H1 (cell line): ENCODE results near the gene CNTN5. TPM values are rescaled to one million over a fixed set of nuclear protein-coding genes. Genes with fewer than 3 reads are reported as not detected.

Experiments used
- CTCF ChIA-PET: fragments of 300-600 bp; sonication (Branson Sonifier 250); formaldehyde crosslinking; loops from one replicate; lab custom pipeline; 2021; ENCODE audit not compliant: partially characterized antibody; lab: Charles Lee
- POLR2A ChIA-PET: fragments of 300-600 bp; sonication (Branson Sonifier 250); formaldehyde crosslinking; loops from one replicate; lab custom pipeline; 2021; ENCODE audit warnings: inconsistent platforms; ENCODE audit not compliant: partially characterized antibody; lab: Charles Lee
- DNase-seq, 2 experiments: peaks; one replicate each; pipeline versions ENCODE4 v3.0.0 to v3.0.0-alpha.2; 2010 to 2022; ENCODE audit warnings: low spot score in 2 of 2, low read depth in 1 of 2, mixed read lengths in 1 of 2
- FAIRE-seq: peaks from 2 replicates; lab custom pipeline; 2011; peaks lifted over from hg19 to GRCh38; lab: Jason Lieb, UNC
- H2AFZ ChIP-seq: 2 replicates; pipeline ENCODE4 v1.8.1; 2012; ENCODE audit warnings: low read length, inconsistent platforms
- H2AK5ac ChIP-seq: 2 replicates; pipeline ENCODE4 v1.6.1; 2013; ENCODE audit warnings: low read depth, low read length
- H2BK120ac ChIP-seq: replicated peaks from 2 replicates; pipeline ENCODE3; 2013; ENCODE audit warnings: low read depth, low read length, inconsistent platforms
- H2BK12ac ChIP-seq: 2 replicates; pipeline ENCODE4 v1.6.1; 2013; ENCODE audit warnings: low read depth, low read length
- H2BK15ac ChIP-seq: 2 replicates; pipeline ENCODE4 v1.6.1; 2013; ENCODE audit warnings: low read length
- H2BK20ac ChIP-seq: 2 replicates; pipeline ENCODE4 v1.6.1; 2013; ENCODE audit warnings: low read length
- H2BK5ac ChIP-seq: 2 replicates; pipeline ENCODE4 v1.6.1; 2013; ENCODE audit warnings: low read depth, low read length
- H3K14ac ChIP-seq: 2 replicates; pipeline ENCODE4 v1.6.1; 2013; ENCODE audit warnings: inconsistent platforms; ENCODE audit not compliant: insufficient read length
- H3K18ac ChIP-seq: 2 replicates; pipeline ENCODE4 v1.6.1; 2013; ENCODE audit warnings: low read length; ENCODE audit errors: extremely low read depth
- H3K23ac ChIP-seq: 2 replicates; pipeline ENCODE4 v1.6.1; 2013; ENCODE audit warnings: inconsistent platforms; ENCODE audit not compliant: insufficient read length
- H3K23me2 ChIP-seq: 2 replicates; pipeline ENCODE4 v1.6.1; 2013; ENCODE audit warnings: low read depth, low read length
- H3K27ac ChIP-seq: 2 replicates; pipeline ENCODE4 v1.6.1; 2011; ENCODE audit warnings: low read depth, low read length, inconsistent platforms
- H3K27me3 ChIP-seq, 4 experiments: replicated peaks in 1 of 4; 1 replicate in 1 of 4; 2 replicates in 3 of 4; pipeline versions ENCODE4 v1.6.1 to v1.8.1; 2011 to 2013; ENCODE audit warnings: low read length in 3 of 4, mild to moderate bottlenecking in 3 of 4, inconsistent platforms in 2 of 4, mixed read lengths in 2 of 4, moderate library complexity in 1 of 4; ENCODE audit not compliant: control insufficient read depth in 3 of 4, insufficient read depth in 3 of 4; ENCODE audit errors: extremely low read depth in 1 of 4
- H3K36me3 ChIP-seq, 4 experiments: 2 replicates each; pipeline versions ENCODE4 v1.6.1 to v1.8.1; 2011 to 2013; ENCODE audit warnings: mild to moderate bottlenecking in 4 of 4, low read length in 3 of 4, moderate library complexity in 2 of 4, control low read depth in 1 of 4, inconsistent platforms in 1 of 4; ENCODE audit not compliant: insufficient read depth in 4 of 4, control insufficient read depth in 2 of 4
- H3K4ac ChIP-seq: replicated peaks from 2 replicates; pipeline ENCODE3; 2013; ENCODE audit warnings: low read length, low read depth, mixed read lengths, inconsistent platforms; ENCODE audit not compliant: insufficient read length
- H3K4me1 ChIP-seq, 4 experiments: replicated peaks in 1 of 4; 1 replicate in 1 of 4; 2 replicates in 3 of 4; pipeline versions ENCODE4 v1.6.1 to v1.8.1; 2011 to 2013; ENCODE audit warnings: low read length in 3 of 4, inconsistent platforms in 2 of 4, mixed read lengths in 1 of 4; ENCODE audit not compliant: insufficient read depth in 4 of 4, control insufficient read depth in 3 of 4
- H3K4me2 ChIP-seq, 2 experiments: 2 replicates each; pipeline versions ENCODE4 v1.6.1 to v1.8.1; 2011 to 2013; ENCODE audit warnings: low read depth in 2 of 2, low read length in 2 of 2, control low read depth in 1 of 2, inconsistent platforms in 1 of 2, mild to moderate bottlenecking in 1 of 2; ENCODE audit not compliant: insufficient read depth in 1 of 2
- H3K4me3 ChIP-seq, 4 experiments: fragments of 200-600, 300-600 bp in 1 of 4; sonication (generic), shearing (Covaris generic), sonication (Bioruptor Twin) in 1 of 4; 2 replicates each; pipeline versions ENCODE4 v1.5.1 to v1.8.1; 2011 to 2016; ENCODE audit warnings: low read length in 4 of 4, low read depth in 3 of 4, control low read depth in 2 of 4, inconsistent platforms in 2 of 4, mild to moderate bottlenecking in 2 of 4, mixed read lengths in 1 of 4, moderate library complexity in 1 of 4; ENCODE audit not compliant: insufficient read depth in 2 of 4; ENCODE audit errors: extremely low read depth in 1 of 4
- H3K56ac ChIP-seq: replicated peaks from 2 replicates; pipeline ENCODE3; 2013; ENCODE audit warnings: low read depth, mild to moderate bottlenecking, mixed read lengths, low read length, inconsistent platforms; ENCODE audit not compliant: insufficient read length
- H3K79me1 ChIP-seq: 2 replicates; pipeline ENCODE4 v1.6.1; 2013; ENCODE audit warnings: low read depth, low read length, control low read depth
- H3K79me2 ChIP-seq, 2 experiments: 2 replicates each; pipeline versions ENCODE4 v1.6.1 to v1.8.1; 2012 to 2013; ENCODE audit warnings: low read length in 2 of 2, mild to moderate bottlenecking in 2 of 2, inconsistent platforms in 1 of 2; ENCODE audit not compliant: insufficient read depth in 2 of 2, control insufficient read depth in 1 of 2
- H3K9ac ChIP-seq, 4 experiments: replicated peaks in 1 of 4; 1 replicate in 1 of 4; 2 replicates in 3 of 4; pipeline versions ENCODE4 v1.6.1 to v1.8.1; 2011 to 2013; ENCODE audit warnings: low read depth in 3 of 4, low read length in 3 of 4, control low read depth in 2 of 4, mild to moderate bottlenecking in 2 of 4, moderate library complexity in 2 of 4, inconsistent platforms in 1 of 4; ENCODE audit errors: extremely low read depth in 1 of 4
- H3K9me3 ChIP-seq, 2 experiments: 2 replicates each; pipeline versions ENCODE4 v1.6.1 to v1.8.1; 2012 to 2013; ENCODE audit warnings: mild to moderate bottlenecking in 2 of 2, moderate library complexity in 2 of 2, control low read depth in 1 of 2, inconsistent platforms in 1 of 2, low read depth in 1 of 2, low read length in 1 of 2, mixed read lengths in 1 of 2; ENCODE audit not compliant: insufficient read depth in 2 of 2
- H4K20me1 ChIP-seq, 2 experiments: replicated peaks in 1 of 2; 2 replicates each; pipeline versions ENCODE3 to v1.8.1; 2011 to 2013; ENCODE audit warnings: inconsistent platforms in 2 of 2, low read length in 2 of 2, mild to moderate bottlenecking in 1 of 2; ENCODE audit not compliant: insufficient read depth in 2 of 2, control insufficient read depth in 1 of 2
- H4K5ac ChIP-seq: 2 replicates; pipeline ENCODE4 v1.6.1; 2013; ENCODE audit warnings: low read length, low read depth, mixed read lengths, inconsistent platforms; ENCODE audit not compliant: insufficient read length
- H4K8ac ChIP-seq: 2 replicates; pipeline ENCODE4 v1.8.0; 2013; ENCODE audit warnings: mild to moderate bottlenecking, moderate library complexity, low read length, inconsistent platforms; ENCODE audit not compliant: insufficient read depth; ENCODE audit errors: extremely low read depth
- H4K91ac ChIP-seq: replicated peaks from 2 replicates; pipeline ENCODE3; 2013; ENCODE audit warnings: low read length, mixed read lengths, inconsistent platforms; ENCODE audit not compliant: insufficient read length
- SAP30 ChIP-seq: fragments of 300-600 bp; sonication (generic); IDR thresholded peaks from 2 replicates; pipeline ENCODE4 v1.7.1; 2012; ENCODE audit warnings: low read length, moderate library complexity, mild to moderate bottlenecking, inconsistent platforms; ENCODE audit not compliant: insufficient read depth, insufficient replicate concordance
- SIRT6 ChIP-seq: IDR thresholded peaks from one replicate; pipeline ENCODE4 v1.7.1; 2012; ENCODE audit warnings: low read length, inconsistent platforms
- WGBS, 2 experiments: shearing (Covaris generic) in 1 of 2; methylation state at CpG; one replicate each; pipeline versions ENCODE4 v1.1.6 to v1.1.7; 2013 to 2015; ENCODE audit warnings: low lambda C conversion rate in 2 of 2, mixed read lengths in 2 of 2, inconsistent platforms in 1 of 2, low coverage in 1 of 2, missing lambda C conversion rate in 1 of 2; ENCODE audit not compliant: insufficient replicate concordance in 2 of 2, insufficient coverage in 1 of 2, insufficient read length in 1 of 2; ENCODE audit errors: extremely low coverage in 1 of 2, missing lambda C conversion rate in 1 of 2; 5-methylcytosine and 5-hydroxymethylcytosine counted together
- polyA plus RNA-seq, 7 experiments: library from polyadenylated mRNA; depleted of rRNA in 3 of 7; stranded (reverse) in 5 of 7; unstranded in 2 of 7; fragments of >200 nt in 5 of 7; fragments of 200-250 nt in 2 of 7; gene quantifications; 1 replicate in 5 of 7; 2 replicates in 1 of 7; 4 replicates in 1 of 7; pipeline versions ENCODE4 v1.2.1 to v1.2.3, GENCODE V29; 2011 to 2013; ENCODE audit warnings: missing spikeins in 2 of 7, mixed read lengths in 2 of 7
- total RNA-seq: library from RNA; stranded (reverse); fragmentation: NEBNext Ultra II Directional; extraction: Animal tissue kit (Norgen Biotek cat#: 25700); gene quantifications from 2 replicates; pipeline ENCODE4 v1.2.1, GENCODE V29; 2021

CNTN5 gene
- total and polyA plus RNA-seq, 2 of the 8 experiments (the other 6 are each of a cell fraction or from before 2014, with no cell fraction given), result not detected

- H3K4me2 ChIP-seq, result no peak overlapping the region
- H3K4me3 ChIP-seq, result no peak overlapping the region
- no peak overlapping the region for H3K9ac ChIP-seq
- H2BK5ac ChIP-seq, result no peak overlapping the region
- no peak overlapping the region for H3K23ac ChIP-seq
- no peak for TF ChIP-seq SAP30
- TF ChIP-seq SIRT6, result no peak
- no peaks in the 10 kb centered on the region for H4K20me1 ChIP-seq
- no peaks in the 10 kb centered on the region for H3K79me2 ChIP-seq
- CTCF ChIA-PET, result interaction anchor here (0.6 kb wide), 1 partner anchor 24 kb away, joined by 3 read pairs; no protein-coding TSS in a partner anchor
- no peaks in the 10 kb centered on the region for H3K9me3 ChIP-seq
- no peak overlapping the region for H3K4ac ChIP-seq
- no peaks in the 10 kb centered on the region for H3K27me3 ChIP-seq
- no peak overlapping the region for H3K56ac ChIP-seq
- H4K5ac ChIP-seq, result no peak overlapping the region
- no peak for FAIRE-seq
- H3K4me1 ChIP-seq, result no peaks in the 10 kb centered on the region
- no peak overlapping the region for H3K18ac ChIP-seq
- H3K14ac ChIP-seq, result no peak overlapping the region
- H2AK5ac ChIP-seq, result no peak overlapping the region
- H3K36me3 ChIP-seq, result no peaks in the 10 kb centered on the region
- no peak overlapping the region for H2BK120ac ChIP-seq
- H2BK20ac ChIP-seq, result no peak overlapping the region
- H4K91ac ChIP-seq, result no peak overlapping the region
- H2AFZ ChIP-seq, result no peak overlapping the region
- H4K8ac ChIP-seq, result no peak overlapping the region
- no peak overlapping the region for H3K27ac ChIP-seq
- H3K79me1 ChIP-seq, result no peaks in the 10 kb centered on the region
- WGBS, 2 experiments, result 91% methylated on average over 7 of the region's 7 CpGs; no CpG with 5 or more reads in 1 of the 2 experiments
- POLR2A ChIA-PET, result interaction anchor here (0.7 kb wide), 1 partner anchor 1133 kb away, joined by 3 read pairs; no protein-coding TSS in a partner anchor
- no peak overlapping the region for H2BK12ac ChIP-seq
- DNase-seq, result no peak
- H3K23me2 ChIP-seq, result no peaks in the 10 kb centered on the region
- no peak overlapping the region for H2BK15ac ChIP-seq
Observed at GRCh38 chr11:99841885-99842284, 821.1 kb downstream of the CNTN5 start.
